CD4-positive, alpha-beta T cell (primary cell): ENCODE data around the gene SPC25. TPM values are rescaled to one million over a fixed set of nuclear protein-coding genes. Genes with fewer than 3 reads are reported as not detected.

Source experiments
- ATAC-seq: fragments of 200-7000 bp; cut with Tn5 transposase; one replicate; pipeline ENCODE4 v1.10.0; 2022; ENCODE audit warnings: mild to moderate bottlenecking; ENCODE audit not compliant: poor library complexity
- CTCF ChIA-PET: fragments of 350-600 bp; sonication (Branson Sonifier 250); formaldehyde crosslinking; loops from one replicate; lab custom pipeline; 2021; ENCODE audit warnings: antibody characterized with exemption, inconsistent platforms; lab: Charles Lee
- POLR2A ChIA-PET: fragments of 350-600 bp; sonication (Branson Sonifier 250); formaldehyde crosslinking; loops from one replicate; lab custom pipeline; 2021; ENCODE audit warnings: antibody characterized with exemption, inconsistent platforms; lab: Charles Lee
- DNase-seq, 14 experiments: peaks; one replicate each; pipeline ENCODE4 v3.0.0-alpha.2; 2013 to 2020; ENCODE audit warnings: mixed read lengths in 2 of 14
- H3K27ac ChIP-seq, 2 donors: one replicate each; pipeline versions ENCODE4 v1.5.1 to v1.7.0; 2013; ENCODE audit warnings: low read length in 2 of 2, low read depth in 1 of 2, mild to moderate bottlenecking in 1 of 2
- H3K27me3 ChIP-seq, 2 experiments: 1 replicate in 1 of 2; 2 replicates in 1 of 2; pipeline versions ENCODE4 v1.6.1 to v1.7.0; 2013; ENCODE audit warnings: low read length in 2 of 2, control low read depth in 1 of 2, mild to moderate bottlenecking in 1 of 2, moderate library complexity in 1 of 2; ENCODE audit not compliant: insufficient read depth in 2 of 2, control insufficient read depth in 1 of 2
- H3K36me3 ChIP-seq: one replicate; pipeline ENCODE4 v1.6.1; 2013; ENCODE audit warnings: low read length, control low read depth; ENCODE audit not compliant: insufficient read depth
- H3K4me1 ChIP-seq: one replicate; pipeline ENCODE4 v1.6.1; 2013; ENCODE audit warnings: low read length, control low read depth; ENCODE audit not compliant: insufficient read depth
- H3K4me3 ChIP-seq: one replicate; pipeline ENCODE4 v1.5.1; 2013; ENCODE audit warnings: mild to moderate bottlenecking, low read length, moderate library complexity
- H3K9me3 ChIP-seq, 2 experiments: 1 replicate in 1 of 2; 2 replicates in 1 of 2; pipeline versions ENCODE4 v1.6.1 to v1.7.0; 2013; ENCODE audit warnings: low read length in 2 of 2, mild to moderate bottlenecking in 2 of 2, control low read depth in 1 of 2, moderate library complexity in 1 of 2; ENCODE audit not compliant: control insufficient read depth in 1 of 2, insufficient read depth in 1 of 2
- H3K27ac Mint-ChIP-seq: one replicate; pipeline ENCODE4 v1.8.0; 2020; ENCODE audit warnings: mixed read lengths
- H3K27me3 Mint-ChIP-seq: one replicate; pipeline ENCODE4 v1.8.0; 2021; ENCODE audit warnings: mixed read lengths
- H3K36me3 Mint-ChIP-seq: one replicate; pipeline ENCODE4 v1.8.0; 2021; ENCODE audit warnings: low read depth, mixed read lengths
- H3K4me1 Mint-ChIP-seq: one replicate; pipeline ENCODE4 v1.8.0; 2021; ENCODE audit warnings: low read depth, mixed read lengths
- H3K4me3 Mint-ChIP-seq: one replicate; pipeline ENCODE4 v1.8.0; 2020; ENCODE audit warnings: mild to moderate bottlenecking, mixed read lengths
- H3K9me3 Mint-ChIP-seq: one replicate; pipeline ENCODE4 v1.8.0; 2020; ENCODE audit warnings: mixed read lengths
- intact Hi-C, 2 experiments: fragments of 100-400 bp; cut with DNase I in 1 of 2; cut with micrococcal nuclease in 1 of 2; formaldehyde crosslinking; loops; one replicate each; pipeline versions ENCODE4 v1.15.1 to v1.9.0; 2023 to 2025; cut with DNase I, micrococcal nuclease
- total RNA-seq, 174 experiments: library from RNA in 2 of 174; stranded (reverse) in 2 of 174; gene quantifications; one replicate each; pipeline ENCODE4 v1.2.3 and lab custom pipeline; 2021 to 2026
- TF ChIP-seq, protein P1 (sequence below): fragments of 200-600 bp; IDR thresholded peaks from one replicate; pipeline ENCODE4 v1.8.0; 2022; ENCODE audit warnings: antibody characterized with exemption, mild to moderate bottlenecking

Gene SPC25
- total RNA-seq, 2 experiments from 2014 or later, result 0.17 TPM; not detected in 1

DNA sequence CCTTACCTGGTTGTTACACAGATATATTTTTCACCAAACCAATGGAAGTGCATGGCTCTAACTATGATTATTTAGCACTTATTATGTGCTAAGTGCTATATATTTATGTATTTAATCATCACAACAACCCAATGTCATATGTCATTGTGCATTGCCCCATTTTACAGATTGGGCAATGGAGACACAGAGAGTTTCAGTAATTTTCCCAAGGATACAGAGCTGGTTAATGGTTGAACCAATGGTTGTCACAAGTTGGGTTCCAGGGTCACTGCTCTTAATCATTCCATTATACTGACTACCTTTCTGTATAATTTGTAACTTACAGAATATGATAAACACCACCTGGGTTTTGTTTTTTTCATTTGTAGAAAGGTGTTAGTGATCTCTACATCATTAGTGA, 58.6 kb downstream of the SPC25 start:
- intact Hi-C loops, result no loop called here
- H3K27me3 ChIP-seq, result no peaks in the 10 kb centered on the region
- Mint-ChIP-seq H3K27me3 (no peaks in the 10 kb centered on the region), H3K36me3 (no peaks in the 10 kb centered on the region), H3K4me1 (no peaks in the 10 kb centered on the region), H3K4me3 (no peak overlapping the region), H3K27ac (no peak overlapping the region), H3K9me3 (no peaks in the 10 kb centered on the region)
- no peak overlapping the region for H3K4me3 ChIP-seq
- ATAC-seq (no peak), DNase-seq (no peak)
- no peaks in the 10 kb centered on the region for H3K4me1 ChIP-seq
- TF ChIP-seq, protein P1, sequence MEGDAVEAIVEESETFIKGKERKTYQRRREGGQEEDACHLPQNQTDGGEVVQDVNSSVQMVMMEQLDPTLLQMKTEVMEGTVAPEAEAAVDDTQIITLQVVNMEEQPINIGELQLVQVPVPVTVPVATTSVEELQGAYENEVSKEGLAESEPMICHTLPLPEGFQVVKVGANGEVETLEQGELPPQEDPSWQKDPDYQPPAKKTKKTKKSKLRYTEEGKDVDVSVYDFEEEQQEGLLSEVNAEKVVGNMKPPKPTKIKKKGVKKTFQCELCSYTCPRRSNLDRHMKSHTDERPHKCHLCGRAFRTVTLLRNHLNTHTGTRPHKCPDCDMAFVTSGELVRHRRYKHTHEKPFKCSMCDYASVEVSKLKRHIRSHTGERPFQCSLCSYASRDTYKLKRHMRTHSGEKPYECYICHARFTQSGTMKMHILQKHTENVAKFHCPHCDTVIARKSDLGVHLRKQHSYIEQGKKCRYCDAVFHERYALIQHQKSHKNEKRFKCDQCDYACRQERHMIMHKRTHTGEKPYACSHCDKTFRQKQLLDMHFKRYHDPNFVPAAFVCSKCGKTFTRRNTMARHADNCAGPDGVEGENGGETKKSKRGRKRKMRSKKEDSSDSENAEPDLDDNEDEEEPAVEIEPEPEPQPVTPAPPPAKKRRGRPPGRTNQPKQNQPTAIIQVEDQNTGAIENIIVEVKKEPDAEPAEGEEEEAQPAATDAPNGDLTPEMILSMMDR, result no peak
- H3K9me3 ChIP-seq, result no peaks in the 10 kb centered on the region
- no peak overlapping the region for H3K27ac ChIP-seq
- H3K36me3 ChIP-seq, result no peaks in the 10 kb centered on the region
- CTCF ChIA-PET, result no interaction called here
- POLR2A ChIA-PET, result no interaction called here

DNA sequence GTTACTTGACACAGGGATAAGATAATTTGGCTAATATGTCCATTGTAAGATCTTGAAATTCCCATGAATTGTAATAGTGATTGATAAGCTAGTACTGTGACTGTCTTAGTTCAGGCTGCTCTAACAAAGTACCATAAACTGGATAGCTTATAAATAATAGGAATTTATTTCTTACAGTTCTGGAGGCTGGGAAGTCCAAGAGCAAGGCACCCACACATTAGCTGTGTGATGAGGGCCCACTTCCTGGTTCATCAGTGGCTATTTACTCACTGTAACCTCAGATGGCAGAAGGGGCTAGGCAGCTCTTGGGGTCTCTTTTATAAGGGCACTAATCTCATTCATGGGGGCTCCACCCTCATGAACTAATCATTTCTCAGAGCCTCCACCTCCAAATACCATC, 59.3 kb downstream of the SPC25 start:
- ATAC-seq (no peak), DNase-seq (no peak)
- TF ChIP-seq, protein P1, result no peak
- intact Hi-C loops, result no loop called here
- no peak overlapping the region for H3K27ac ChIP-seq
- no peaks in the 10 kb centered on the region for H3K36me3 ChIP-seq
- Mint-ChIP-seq H3K36me3 (no peaks in the 10 kb centered on the region), H3K4me1 (no peaks in the 10 kb centered on the region), H3K9me3 (no peaks in the 10 kb centered on the region), H3K4me3 (no peak overlapping the region), H3K27ac (no peak overlapping the region), H3K27me3 (no peaks in the 10 kb centered on the region)
- CTCF ChIA-PET, result no interaction called here
- POLR2A ChIA-PET, result no interaction called here
- H3K27me3 ChIP-seq, result no peaks in the 10 kb centered on the region
- no peaks in the 10 kb centered on the region for H3K4me1 ChIP-seq
- no peak overlapping the region for H3K4me3 ChIP-seq
- H3K9me3 ChIP-seq, result no peaks in the 10 kb centered on the region

DNA sequence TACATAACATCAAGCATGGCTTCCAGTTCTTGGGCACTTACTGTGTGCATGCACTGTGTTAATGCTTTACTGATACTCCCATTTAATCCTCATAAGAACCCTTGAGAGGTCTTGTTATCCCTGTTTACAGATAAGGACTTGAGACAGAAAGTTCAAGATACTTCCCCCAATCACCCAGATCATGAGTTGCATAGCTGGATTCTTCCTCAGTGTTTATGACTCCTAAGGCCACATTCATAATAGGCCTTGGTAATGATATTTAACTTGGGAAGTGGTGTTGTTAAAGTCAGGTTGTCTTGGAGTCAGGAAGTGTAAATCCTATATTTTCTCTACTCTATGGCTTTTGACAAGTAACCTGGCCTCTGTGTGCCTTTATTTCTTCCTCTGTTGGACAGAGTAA, 65.1 kb downstream of the SPC25 start:
- TF ChIP-seq, protein P1, result no peak
- Mint-ChIP-seq H3K4me1 (no peaks in the 10 kb centered on the region), H3K36me3 (no peaks in the 10 kb centered on the region), H3K27me3 (no peaks in the 10 kb centered on the region), H3K9me3 (no peaks in the 10 kb centered on the region), H3K27ac (no peak overlapping the region), H3K4me3 (no peak overlapping the region)
- Histone ChIP-seq H3K4me3 (no peak overlapping the region), H3K27ac (no peak overlapping the region), H3K36me3 (no peaks in the 10 kb centered on the region), H3K9me3 (no peaks in the 10 kb centered on the region), H3K27me3 (no peaks in the 10 kb centered on the region), H3K4me1 (no peaks in the 10 kb centered on the region)
- ATAC-seq, result no peak
- DNase-seq, result no peak
- intact Hi-C loops, result no loop called here
- POLR2A ChIA-PET, result no interaction called here
- CTCF ChIA-PET, result interaction anchor here (1.0 kb wide), 1 partner anchor 674 kb away, joined by 3 read pairs; no protein-coding TSS in a partner anchor
